ENCODE measurements around the gene YIPF4.

Gene YIPF4

GRCh38 chr2:32246911-32247310 is 30.8 kb upstream of the YIPF4 start:
- Histone ChIP-seq H3K9me3 (ENCODE audit: low read depth, low read length) (no peaks in the 10 kb centered on the region), H3K9ac (ENCODE audit: insufficient read length) (no peak overlapping the region), H3K27ac (no peak overlapping the region), H3K4me3 (no peak overlapping the region), H3K36me3 (ENCODE audit: insufficient read depth, low read length) (no peaks in the 10 kb centered on the region)
- no peak for DNase-seq (ENCODE audit: low read depth, low spot score)
- no peak for TF ChIP-seq FOXP2 (optimal IDR thresholded peaks at IDR 0.05; ENCODE audit: control extremely low read depth, extremely low read length, insufficient read depth)
- TF ChIP-seq EZH2 (IDR thresholded peaks at IDR 0.05), result no peak

GRCh38 chr2:32248299-32248698 is 29.4 kb upstream of the YIPF4 start:
- no peaks in the 10 kb centered on the region for H3K9me3 ChIP-seq (ENCODE audit: low read depth, low read length)
- no peak overlapping the region for H3K9ac ChIP-seq (ENCODE audit: insufficient read length)
- no peaks in the 10 kb centered on the region for H3K36me3 ChIP-seq (ENCODE audit: insufficient read depth, low read length)
- TF ChIP-seq EZH2 (IDR thresholded peaks at IDR 0.05) (no peak), FOXP2 (optimal IDR thresholded peaks at IDR 0.05; ENCODE audit: control extremely low read depth, extremely low read length, insufficient read depth) (no peak), POLR2AphosphoS5 (IDR thresholded peaks at IDR 0.05; ENCODE audit: borderline replicate concordance, low read depth, low read length) (no peak)
- no peak overlapping the region for H3K4me3 ChIP-seq
- no peak overlapping the region for H3K27ac ChIP-seq
- DNase-seq (ENCODE audit: low read depth, low spot score), result no peak

GRCh38 chr2:32249731-32250236 is 27.9 kb upstream of the YIPF4 start:
- Histone ChIP-seq H3K4me3 (no peak overlapping the region), H3K27ac (no peak overlapping the region), H3K9ac (ENCODE audit: insufficient read length) (no peak overlapping the region), H3K9me3 (ENCODE audit: low read depth, low read length) (no peaks in the 10 kb centered on the region), H3K36me3 (ENCODE audit: insufficient read depth, low read length) (no peaks in the 10 kb centered on the region)
- DNase-seq (ENCODE audit: low read depth, low spot score), result no peak
- TF ChIP-seq EZH2 (IDR thresholded peaks at IDR 0.05) (no peak), POLR2AphosphoS5 (IDR thresholded peaks at IDR 0.05; ENCODE audit: borderline replicate concordance, low read depth, low read length) (no peak), FOXP2 (optimal IDR thresholded peaks at IDR 0.05; ENCODE audit: control extremely low read depth, extremely low read length, insufficient read depth) (no peak)

GRCh38 chr2:32250290-32250689 is 27.4 kb upstream of the YIPF4 start:
- Histone ChIP-seq H3K9me3 (ENCODE audit: low read depth, low read length) (no peaks in the 10 kb centered on the region), H3K4me3 (no peak overlapping the region), H3K9ac (ENCODE audit: insufficient read length) (no peak overlapping the region), H3K36me3 (ENCODE audit: insufficient read depth, low read length) (no peaks in the 10 kb centered on the region), H3K27ac (no peak overlapping the region)
- TF ChIP-seq EZH2 (IDR thresholded peaks at IDR 0.05) (no peak), FOXP2 (optimal IDR thresholded peaks at IDR 0.05; ENCODE audit: control extremely low read depth, extremely low read length, insufficient read depth) (no peak), POLR2AphosphoS5 (IDR thresholded peaks at IDR 0.05; ENCODE audit: borderline replicate concordance, low read depth, low read length) (no peak)
- DNase-seq (ENCODE audit: low read depth, low spot score), result no peak

- H3K36me3 ChIP-seq (ENCODE audit: insufficient read depth, low read length), result no peaks in the 10 kb centered on the region
- H3K9ac ChIP-seq (ENCODE audit: insufficient read length), result no peak overlapping the region
- DNase-seq (ENCODE audit: low read depth, low spot score), result no peak
- H3K9me3 ChIP-seq (ENCODE audit: low read depth, low read length), result no peaks in the 10 kb centered on the region
- H3K27ac ChIP-seq, result no peak overlapping the region
- no peak overlapping the region for H3K4me3 ChIP-seq
- TF ChIP-seq FOXP2 (optimal IDR thresholded peaks at IDR 0.05; ENCODE audit: control extremely low read depth, extremely low read length, insufficient read depth) (no peak), POLR2AphosphoS5 (IDR thresholded peaks at IDR 0.05; ENCODE audit: borderline replicate concordance, low read depth, low read length) (no peak), EZH2 (IDR thresholded peaks at IDR 0.05) (no peak)
Observed at GRCh38 chr2:32258242-32258641, 19.5 kb upstream of the YIPF4 start.

GRCh38 chr2:32260376-32260775 is 17.3 kb upstream of the YIPF4 start:
- H3K9me3 ChIP-seq (ENCODE audit: low read depth, low read length), result no peaks in the 10 kb centered on the region
- TF ChIP-seq FOXP2 (optimal IDR thresholded peaks at IDR 0.05; ENCODE audit: control extremely low read depth, extremely low read length, insufficient read depth) (no peak), POLR2AphosphoS5 (IDR thresholded peaks at IDR 0.05; ENCODE audit: borderline replicate concordance, low read depth, low read length) (no peak), EZH2 (IDR thresholded peaks at IDR 0.05) (no peak)
- no peak overlapping the region for H3K9ac ChIP-seq (ENCODE audit: insufficient read length)
- no peak overlapping the region for H3K4me3 ChIP-seq
- no peaks in the 10 kb centered on the region for H3K36me3 ChIP-seq (ENCODE audit: insufficient read depth, low read length)
- DNase-seq (ENCODE audit: low read depth, low spot score), result no peak
- no peak overlapping the region for H3K27ac ChIP-seq

GRCh38 chr2:32262105-32262504 is 15.6 kb upstream of the YIPF4 start:
- no peaks in the 10 kb centered on the region for H3K9me3 ChIP-seq (ENCODE audit: low read depth, low read length)
- no peak overlapping the region for H3K9ac ChIP-seq (ENCODE audit: insufficient read length)
- no peak for DNase-seq (ENCODE audit: low read depth, low spot score)
- TF ChIP-seq FOXP2 (optimal IDR thresholded peaks at IDR 0.05; ENCODE audit: control extremely low read depth, extremely low read length, insufficient read depth) (no peak), POLR2AphosphoS5 (IDR thresholded peaks at IDR 0.05; ENCODE audit: borderline replicate concordance, low read depth, low read length) (no peak), EZH2 (IDR thresholded peaks at IDR 0.05) (no peak)
- no peaks in the 10 kb centered on the region for H3K36me3 ChIP-seq (ENCODE audit: insufficient read depth, low read length)
- H3K4me3 ChIP-seq, result no peak overlapping the region
- no peak overlapping the region for H3K27ac ChIP-seq

- no peak for DNase-seq (ENCODE audit: low read depth, low spot score)
- Histone ChIP-seq H3K9me3 (ENCODE audit: low read depth, low read length) (no peaks in the 10 kb centered on the region), H3K9ac (ENCODE audit: insufficient read length) (no peak within 1 kb of the TSS), H3K27ac (no peak within 1 kb of the TSS), H3K4me3 (no peak within 1 kb of the TSS), H3K36me3 (ENCODE audit: insufficient read depth, low read length) (no peaks in the 10 kb centered on the region)
- no peak for TF ChIP-seq FOXP2 (optimal IDR thresholded peaks at IDR 0.05; ENCODE audit: control extremely low read depth, extremely low read length, insufficient read depth)
- no peak for TF ChIP-seq POLR2AphosphoS5 (IDR thresholded peaks at IDR 0.05; ENCODE audit: borderline replicate concordance, low read depth, low read length)
- no peak for TF ChIP-seq EZH2 (IDR thresholded peaks at IDR 0.05)
Observed at GRCh38 chr2:32264422-32265105, 13.1 kb upstream of the YIPF4 start, which contains the start of gene NLRC4. NLRC4 (minus strand) TSS chr2:32264886; CDS start chr2:32256775, 8,111 bp downstream.

- Histone ChIP-seq H3K9ac (ENCODE audit: insufficient read length) (no peak overlapping the region), H3K9me3 (ENCODE audit: low read depth, low read length) (no peaks in the 10 kb centered on the region), H3K4me3 (no peak overlapping the region), H3K36me3 (ENCODE audit: insufficient read depth, low read length) (no peaks in the 10 kb centered on the region), H3K27ac (no peak overlapping the region)
- no peak for TF ChIP-seq EZH2 (IDR thresholded peaks at IDR 0.05)
- TF ChIP-seq POLR2AphosphoS5 (IDR thresholded peaks at IDR 0.05; ENCODE audit: borderline replicate concordance, low read depth, low read length), result no peak
- TF ChIP-seq FOXP2 (optimal IDR thresholded peaks at IDR 0.05; ENCODE audit: control extremely low read depth, extremely low read length, insufficient read depth), result no peak
- DNase-seq (ENCODE audit: low read depth, low spot score), result no peak
Observed at GRCh38 chr2:32271063-32271462, 6.6 kb upstream of the YIPF4 start.

Measured in SK-N-MC (cell line).